SK-N-MC (cell line): ENCODE measurements around the gene ANKRD23.

ENCODE experiments used
- EZH2 ChIP-seq: fragments of 200-600 bp; sonication (generic); IDR thresholded peaks from one replicate; pipeline ENCODE4 v1.6.1; 2017; ENCODE audit warnings: antibody characterized with exemption
- FOXP2 ChIP-seq: optimal IDR thresholded peaks from 2 replicates; pipeline ENCODE3; 2011; ENCODE audit warnings: mild to moderate bottlenecking, moderate library complexity; ENCODE audit not compliant: insufficient read depth; ENCODE audit errors: extremely low read length, control extremely low read depth
- POLR2AphosphoS5 ChIP-seq: IDR thresholded peaks from 2 replicates; pipeline ENCODE4 v1.6.1; 2012; ENCODE audit warnings: mild to moderate bottlenecking, low read depth, low read length, borderline replicate concordance

DNA sequence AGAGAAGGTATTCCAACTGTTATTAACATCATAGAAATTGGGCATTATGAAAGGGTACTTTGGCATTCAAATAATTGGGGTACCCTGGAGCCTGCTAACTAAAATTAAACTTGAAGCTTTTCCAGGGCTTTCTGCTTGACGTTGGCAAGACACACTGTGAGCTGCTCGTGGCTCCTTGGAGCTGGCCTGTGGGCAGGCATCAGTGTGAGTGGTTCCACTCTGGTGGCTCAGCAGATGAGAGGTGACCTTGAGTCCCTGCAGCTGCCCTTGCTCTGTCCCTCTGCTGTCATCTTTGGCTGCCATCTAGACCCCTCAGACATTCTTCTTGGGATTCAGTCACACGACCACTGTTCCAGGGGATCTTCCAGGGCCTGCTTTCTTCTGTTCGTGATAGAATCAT, 21.0 kb downstream of the ANKRD23 start:
- TF ChIP-seq EZH2, result no peak
- no peak for TF ChIP-seq POLR2AphosphoS5
- TF ChIP-seq FOXP2, result no peak
